K562 (cell line): ENCODE measurements around the gene AKNAD1. TPM values are rescaled to one million over a fixed set of nuclear protein-coding genes. Genes with fewer than 3 reads are reported as not detected.

Source experiments
- ATAC-seq: fragments of 200-7000 bp; cut with Tn5 transposase; 3 replicates; pipeline ENCODE4 v1.9.1; 2020; ENCODE audit warnings: moderate library complexity
- BruUV-seq: library from RNA; stranded (reverse); fragments of 400-500 nt; replicated peaks from 2 replicates; lab custom pipeline; 2021; lab: Mats Ljungman, UMichigan
- CTCF ChIA-PET: fragments of 300-600 bp; formaldehyde crosslinking; extraction: SDS; loops from one replicate; lab custom pipeline; 2021; ENCODE audit warnings: low intra/inter-chr PET ratio; lab: Yijun Ruan, JAX
- POLR2A ChIA-PET: fragments of 300-600, 350-650 bp; sonication (Branson Sonifier 250); formaldehyde crosslinking; extraction: SDS; loops from one replicate; lab custom pipeline; 2021; ENCODE audit warnings: antibody characterized with exemption, inconsistent platforms; lab: Yijun Ruan, JAX
- DNase-seq, 4 experiments: peaks; one replicate each; pipeline versions ENCODE4 v3.0.0 to v3.0.0-alpha.2; 2011 to 2018; ENCODE audit warnings: low spot score in 3 of 4, mixed read lengths in 3 of 4; ENCODE audit errors: extremely low read depth in 1 of 4
- FAIRE-seq: peaks from 2 replicates; lab custom pipeline; 2011; peaks lifted over from hg19 to GRCh38; lab: Jason Lieb, UNC
- H2AFZ ChIP-seq: 2 replicates; pipeline ENCODE4 v1.6.0; 2011; ENCODE audit warnings: low read depth, low read length, control low read depth, inconsistent platforms
- H3K27ac ChIP-seq: fragments of 200-600 bp; 3 replicates; pipeline ENCODE4 v1.8.0; 2011; ENCODE audit warnings: low read depth, mild to moderate bottlenecking, control low read depth, inconsistent platforms, low read length, moderate library complexity, mixed read lengths; ENCODE audit errors: extremely low read depth
- H3K27me3 ChIP-seq, 2 experiments: fragments of 300-600 bp in 1 of 2; 2 replicates in 1 of 2; 3 replicates in 1 of 2; pipeline versions ENCODE4 v1.6.0 to v1.8.0; 2011; ENCODE audit warnings: inconsistent platforms in 2 of 2, low read length in 2 of 2, mild to moderate bottlenecking in 1 of 2, mixed read lengths in 1 of 2, moderate library complexity in 1 of 2; ENCODE audit not compliant: control insufficient read depth in 2 of 2, insufficient read depth in 2 of 2
- H3K36me3 ChIP-seq: fragments of 300-600 bp; 3 replicates; pipeline ENCODE4 v1.8.0; 2011; ENCODE audit warnings: mild to moderate bottlenecking, low read length, inconsistent platforms; ENCODE audit not compliant: control insufficient read depth, insufficient read depth
- H3K4me1 ChIP-seq, 2 experiments: fragments of 200-600 bp in 1 of 2; replicated peaks in 1 of 2; 2 replicates in 1 of 2; 3 replicates in 1 of 2; pipeline versions ENCODE4 v1.5.1 to v1.8.0; 2011; ENCODE audit warnings: inconsistent platforms in 2 of 2, low read length in 2 of 2, mild to moderate bottlenecking in 1 of 2, mixed read lengths in 1 of 2, moderate library complexity in 1 of 2; ENCODE audit not compliant: control insufficient read depth in 2 of 2, insufficient read depth in 2 of 2
- H3K4me2 ChIP-seq: 2 replicates; pipeline ENCODE4 v1.6.1; 2011; ENCODE audit warnings: low read length, control low read depth, inconsistent platforms, mixed read lengths; ENCODE audit not compliant: insufficient read depth
- H3K4me3 ChIP-seq: fragments of 200-600 bp; sonication (generic), shearing (Covaris generic); 2 replicates; pipeline ENCODE4 v1.5.1; 2016; ENCODE audit warnings: control low read depth, inconsistent platforms
- H3K79me2 ChIP-seq: fragments of 200-600 bp; 3 replicates; pipeline ENCODE4 v1.8.0; 2011; ENCODE audit warnings: low read length, inconsistent platforms; ENCODE audit not compliant: control insufficient read depth, insufficient read depth
- H3K9ac ChIP-seq, 2 experiments: 2 replicates each; pipeline versions ENCODE4 v1.6.0 to v1.6.1; 2011; ENCODE audit warnings: low read depth in 2 of 2, low read length in 2 of 2, control low read depth in 1 of 2, inconsistent platforms in 1 of 2, mild to moderate bottlenecking in 1 of 2, mixed read lengths in 1 of 2; ENCODE audit not compliant: insufficient read depth in 1 of 2
- H3K9me1 ChIP-seq: one replicate; pipeline ENCODE4 v1.6.0; 2011; ENCODE audit warnings: inconsistent platforms, mild to moderate bottlenecking, low read length, moderate library complexity; ENCODE audit not compliant: control insufficient read depth, insufficient read depth
- H3K9me3 ChIP-seq: replicated peaks from 2 replicates; pipeline ENCODE4 v1.5.1; 2011; ENCODE audit warnings: low read depth, low read length, inconsistent platforms; ENCODE audit not compliant: control insufficient read depth, insufficient read depth
- H4K20me1 ChIP-seq: replicated peaks from 2 replicates; pipeline ENCODE4 v1.6.1; 2011; ENCODE audit warnings: low read length, inconsistent platforms, mixed read lengths; ENCODE audit not compliant: control insufficient read depth, insufficient read depth
- BACH1 ChIP-seq: fragments of 200-800 bp; sonication (Bioruptor generic); IDR thresholded peaks from 2 replicates; pipeline ENCODE4 v1.6.1; 2016; ENCODE audit warnings: missing genetic modification characterization, missing compliant biosample characterization
- ESRRA ChIP-seq: fragments of 450-650 bp; IDR thresholded peaks from 2 replicates; pipeline ENCODE4 v1.6.1; 2014; ENCODE audit warnings: low read depth, mild to moderate bottlenecking, moderate library complexity, borderline replicate concordance
- PTRF ChIP-seq: fragments of 450-650 bp; IDR thresholded peaks from 2 replicates; pipeline ENCODE4 v1.6.1; 2016; ENCODE audit warnings: mild to moderate bottlenecking, missing genetic modification characterization, missing compliant biosample characterization
- TAL1 ChIP-seq: fragments of 450-650 bp; IDR thresholded peaks from 2 replicates; pipeline ENCODE4 v1.6.1; 2016; ENCODE audit warnings: mild to moderate bottlenecking
- ZNF280B ChIP-seq: fragments of 250-450 bp; sonication (Bioruptor Pico); IDR thresholded peaks from 2 replicates; pipeline ENCODE4 v1.5.1; 2021; ENCODE audit warnings: mild to moderate bottlenecking
- WGBS: fragments of 100-300 bp; shearing (Covaris generic); methylation state at CpG from one replicate; pipeline ENCODE4 v1.1.6; 2016; ENCODE audit warnings: low coverage, mixed read lengths; ENCODE audit not compliant: insufficient coverage; ENCODE audit errors: missing lambda C conversion rate; 5-methylcytosine and 5-hydroxymethylcytosine counted together
- in situ Hi-C: fragments of 300-500 bp; cut with MboI; formaldehyde crosslinking; loops from 4 replicates; pipeline ENCODE4 v1.15.0; 2018; ENCODE audit warnings: inconsistent platforms, mixed read lengths
- intact Hi-C: fragments of 100-400 bp; cut with micrococcal nuclease; formaldehyde crosslinking; loops from 2 replicates; pipeline ENCODE4 v1.14.2; 2022
- polyA plus RNA-seq, 8 experiments: library from polyadenylated mRNA; depleted of rRNA in 4 of 8; stranded (reverse) in 5 of 8; unstranded in 3 of 8; fragments of >200 nt; fragmentation: Nextera tagmentation in 2 of 8; fragmentation: Illumina TruSeq in 1 of 8; extraction: Ambion mirVana in 2 of 8; extraction: Trizol in 1 of 8; gene quantifications; 2 replicates each; pipeline versions ENCODE4 v1.2.1 to v1.2.3, GENCODE V29; 2011 to 2014; ENCODE audit warnings: inconsistent platforms in 1 of 8, missing spikeins in 1 of 8
- total RNA-seq, 7 experiments: library from RNA; depleted of rRNA in 6 of 7; stranded (reverse); fragments of >200 nt in 6 of 7; fragmentation: Illumina TruSeq in 2 of 7; extraction: Trizol in 2 of 7; gene quantifications; 2 replicates each; pipeline versions ENCODE4 v1.2.1 to v1.2.3, GENCODE V29; 2011 to 2021; ENCODE audit warnings: low replicate concordance in 1 of 7

Gene AKNAD1
- total and polyA plus RNA-seq, 9 of the 15 experiments (the other 6 are each of a cell fraction or from before 2014, with no cell fraction given) = 0.13 to 0.30 TPM; not detected in 7

- TF ChIP-seq ZNF280B (CRISPR knock-in tag) = no peak
- TF ChIP-seq, all 486 proteins: peak for 4
Observed at GRCh38 chr1:108865316-108865910, 8.5 kb upstream of the AKNAD1 start (continued).

GRCh38 chr1:108863984-108864383, 7.1 kb upstream of the AKNAD1 start:
- H3K27ac ChIP-seq = no peak overlapping the region
- no peaks in the 10 kb centered on the region for H3K9me1 ChIP-seq
- no peak overlapping the region for H3K4me2 ChIP-seq
- no peaks in the 10 kb centered on the region for H3K9me3 ChIP-seq
- H3K9ac ChIP-seq = no peak overlapping the region
- intact Hi-C loops (no loop called here), in situ Hi-C loops (no loop called here)
- H3K4me3 ChIP-seq = no peak overlapping the region
- H3K27me3 ChIP-seq = no peaks in the 10 kb centered on the region
- TF ChIP-seq TAL1 (no peak), PTRF (tag) (no peak), BACH1 (tag) (no peak), ESRRA (no peak)
- no peak overlapping the region for H2AFZ ChIP-seq
- no peak for DNase-seq
- ChIA-PET POLR2A (interaction anchor here (1.1 kb wide), 1 partner anchor 26 kb away, joined by 3 read pairs; no protein-coding TSS in a partner anchor), CTCF (no interaction called here)
- no TSS peak for BruUV-seq
- no peaks in the 10 kb centered on the region for H3K4me1 ChIP-seq
- FAIRE-seq = no peak
- H3K79me2 ChIP-seq = no peaks in the 10 kb centered on the region
- no peaks in the 10 kb centered on the region for H3K36me3 ChIP-seq
- ATAC-seq = no peak
- WGBS = 22% methylated on average over 4 of the region's 4 CpGs
- H4K20me1 ChIP-seq = no peaks in the 10 kb centered on the region
